Activated T-helper 1 cell treated with anti-CD3 and anti-CD28 coated beads, Interleukin-12 subunit alpha, Interleukin-12 subunit beta, Interleukin-2, Interleukin-4 antibody, amounts not matched to agents 30 ng/mL and 10 ng/mL and 1 ng/mL, durations not matched to agents 14 hours and 24 hours and 36 hours (primary cell): ENCODE data around the gene TDRD15. TPM values are rescaled to one million over a fixed set of nuclear protein-coding genes. Genes with fewer than 3 reads are reported as not detected.
"Not testable (repeated sequence)": the region's sequence is repeated elsewhere in the genome, so short reads cannot be mapped to it uniquely, and the experiment has no call there.

Source experiments
- DNase-seq: peaks from one replicate; pipeline ENCODE4 v3.0.0; 2021; ENCODE audit warnings: low spot score
- H3K27ac Mint-ChIP-seq: one replicate; pipeline ENCODE4 v1.8.0; 2021; ENCODE audit warnings: mild to moderate bottlenecking, mixed read lengths
- H3K27me3 Mint-ChIP-seq: one replicate; pipeline ENCODE4 v1.8.0; 2022; ENCODE audit warnings: mild to moderate bottlenecking, moderate library complexity, mixed read lengths; ENCODE audit not compliant: insufficient read depth
- H3K36me3 Mint-ChIP-seq: one replicate; pipeline ENCODE4 v1.8.0; 2021; ENCODE audit warnings: low read depth, mixed read lengths
- H3K4me1 Mint-ChIP-seq: one replicate; pipeline ENCODE4 v1.8.0; 2021; ENCODE audit warnings: low read depth, mixed read lengths
- H3K4me3 Mint-ChIP-seq: one replicate; pipeline ENCODE4 v1.8.0; 2021; ENCODE audit warnings: mild to moderate bottlenecking, moderate library complexity, mixed read lengths
- H3K9me3 Mint-ChIP-seq: one replicate; pipeline ENCODE4 v1.8.0; 2021; ENCODE audit warnings: mixed read lengths
- intact Hi-C: fragments of 100-400 bp; cut with micrococcal nuclease; formaldehyde crosslinking; loops from one replicate; pipeline ENCODE4 v1.15.1; 2024
- total RNA-seq: library from RNA; stranded (reverse); gene quantifications from 2 replicates; pipeline ENCODE4 v1.2.3, GENCODE V29; 2022

The TDRD15 gene
- total RNA-seq, 1 donor from 2014 or later, result not detected

GRCh38 chr2:21103274-21103891, 20.4 kb upstream of the TDRD15 start:
- no peaks in the 10 kb centered on the region for H3K27me3 Mint-ChIP-seq
- no peak for DNase-seq
- H3K36me3 Mint-ChIP-seq, result no peaks in the 10 kb centered on the region
- H3K27ac Mint-ChIP-seq, result no peak overlapping the region
- intact Hi-C loops, result no loop called here
- no peaks in the 10 kb centered on the region for H3K9me3 Mint-ChIP-seq
- no peak overlapping the region for H3K4me3 Mint-ChIP-seq
- no peaks in the 10 kb centered on the region for H3K4me1 Mint-ChIP-seq

GRCh38 chr2:21104030-21104660, 19.6 kb upstream of the TDRD15 start:
- no peaks in the 10 kb centered on the region for H3K9me3 Mint-ChIP-seq
- intact Hi-C loops, result no loop called here
- H3K4me1 Mint-ChIP-seq, result no peaks in the 10 kb centered on the region
- no peaks in the 10 kb centered on the region for H3K36me3 Mint-ChIP-seq
- no peaks in the 10 kb centered on the region for H3K27me3 Mint-ChIP-seq
- no peak overlapping the region for H3K27ac Mint-ChIP-seq
- DNase-seq, result no peak
- H3K4me3 Mint-ChIP-seq, result no peak overlapping the region

GRCh38 chr2:21111012-21111411, 12.8 kb upstream of the TDRD15 start:
- no peak for DNase-seq
- Mint-ChIP-seq H3K27me3 (peaks cover 2% of the 10 kb centered on the region), H3K27ac (no peak overlapping the region), H3K4me1 (no peaks in the 10 kb centered on the region), H3K9me3 (no peaks in the 10 kb centered on the region), H3K36me3 (no peaks in the 10 kb centered on the region), H3K4me3 (no peak overlapping the region)
- intact Hi-C loops, result no loop called here

- no peaks in the 10 kb centered on the region for H3K9me3 Mint-ChIP-seq
- no peak overlapping the region for H3K4me3 Mint-ChIP-seq
- H3K27ac Mint-ChIP-seq, result no peak overlapping the region
- H3K27me3 Mint-ChIP-seq, result peaks cover 2% of the 10 kb centered on the region
- H3K4me1 Mint-ChIP-seq, result no peaks in the 10 kb centered on the region
- no peak for DNase-seq
- intact Hi-C loops, result loop anchor here (1.0 kb wide), 1 partner anchor 74 kb away; no protein-coding TSS in a partner anchor
- H3K36me3 Mint-ChIP-seq, result no peaks in the 10 kb centered on the region
Observed at GRCh38 chr2:21117688-21118087, 6.1 kb upstream of the TDRD15 start.

GRCh38 chr2:21118302-21118920, 5.4 kb upstream of the TDRD15 start:
- H3K4me3 Mint-ChIP-seq, result no peak overlapping the region
- intact Hi-C loops, result loop anchor here (1.0 kb wide), 1 partner anchor 75 kb away; no protein-coding TSS in a partner anchor
- no peak for DNase-seq
- no peaks in the 10 kb centered on the region for H3K9me3 Mint-ChIP-seq
- H3K36me3 Mint-ChIP-seq, result no peaks in the 10 kb centered on the region
- no peak overlapping the region for H3K27ac Mint-ChIP-seq
- H3K4me1 Mint-ChIP-seq, result no peaks in the 10 kb centered on the region
- H3K27me3 Mint-ChIP-seq, result peaks cover 2% of the 10 kb centered on the region

- no peaks in the 10 kb centered on the region for H3K27me3 Mint-ChIP-seq
- H3K27ac Mint-ChIP-seq, result no peak overlapping the region
- no peak overlapping the region for H3K4me3 Mint-ChIP-seq
- no peaks in the 10 kb centered on the region for H3K4me1 Mint-ChIP-seq
- no peaks in the 10 kb centered on the region for H3K9me3 Mint-ChIP-seq
- DNase-seq, result no peak
- no peaks in the 10 kb centered on the region for H3K36me3 Mint-ChIP-seq
- intact Hi-C loops, result no loop called here
Observed at GRCh38 chr2:21131861-21132260, 8.1 kb downstream of the TDRD15 start.

- no peak for DNase-seq
- intact Hi-C loops, result no loop called here
- Mint-ChIP-seq H3K4me1 (no peaks in the 10 kb centered on the region), H3K27ac (no peak overlapping the region), H3K36me3 (no peaks in the 10 kb centered on the region), H3K27me3 (no peaks in the 10 kb centered on the region), H3K4me3 (no peak overlapping the region), H3K9me3 (no peaks in the 10 kb centered on the region)
Observed at GRCh38 chr2:21135585-21135984, 11.8 kb downstream of the TDRD15 start.

- no peaks in the 10 kb centered on the region for H3K27me3 Mint-ChIP-seq
- intact Hi-C loops, result no loop called here
- no peaks in the 10 kb centered on the region for H3K36me3 Mint-ChIP-seq
- no peaks in the 10 kb centered on the region for H3K4me1 Mint-ChIP-seq
- H3K9me3 Mint-ChIP-seq, result no peaks in the 10 kb centered on the region
- DNase-seq, result no peak
- no peak overlapping the region for H3K4me3 Mint-ChIP-seq
- H3K27ac Mint-ChIP-seq, result no peak overlapping the region
Observed at GRCh38 chr2:21142149-21142548, 18.4 kb downstream of the TDRD15 start.

GRCh38 chr2:21146638-21147037, 22.9 kb downstream of the TDRD15 start:
- no peak for DNase-seq
- Mint-ChIP-seq H3K27ac (no peak overlapping the region), H3K27me3 (no peaks in the 10 kb centered on the region), H3K9me3 (no peaks in the 10 kb centered on the region), H3K36me3 (no peaks in the 10 kb centered on the region), H3K4me1 (no peaks in the 10 kb centered on the region), H3K4me3 (no peak overlapping the region)
- intact Hi-C loops, result no loop called here

- H3K4me3 Mint-ChIP-seq, result no peak overlapping the region
- intact Hi-C loops, result no loop called here
- H3K27me3 Mint-ChIP-seq, result no peaks in the 10 kb centered on the region
- H3K27ac Mint-ChIP-seq, result no peak overlapping the region
- H3K4me1 Mint-ChIP-seq, result no peaks in the 10 kb centered on the region
- H3K9me3 Mint-ChIP-seq, result no peaks in the 10 kb centered on the region
- DNase-seq, result no peak
- no peaks in the 10 kb centered on the region for H3K36me3 Mint-ChIP-seq
Observed at GRCh38 chr2:21148718-21149117, 24.9 kb downstream of the TDRD15 start.

GRCh38 chr2:21151234-21151633, 27.5 kb downstream of the TDRD15 start:
- H3K27me3 Mint-ChIP-seq, H3K36me3 Mint-ChIP-seq, H3K4me1 Mint-ChIP-seq, H3K27ac Mint-ChIP-seq, DNase-seq, H3K4me3 Mint-ChIP-seq, intact Hi-C loops, H3K9me3 Mint-ChIP-seq: not testable (repeated sequence)

GRCh38 chr2:21155365-21156136, 31.8 kb downstream of the TDRD15 start:
- H3K36me3 Mint-ChIP-seq, result no peaks in the 10 kb centered on the region
- no peaks in the 10 kb centered on the region for H3K9me3 Mint-ChIP-seq
- no peaks in the 10 kb centered on the region for H3K27me3 Mint-ChIP-seq
- no peaks in the 10 kb centered on the region for H3K4me1 Mint-ChIP-seq
- intact Hi-C loops, result no loop called here
- no peak overlapping the region for H3K4me3 Mint-ChIP-seq
- H3K27ac Mint-ChIP-seq, result no peak overlapping the region
- DNase-seq, result no peak

- H3K36me3 Mint-ChIP-seq, result no peaks in the 10 kb centered on the region
- H3K27ac Mint-ChIP-seq, result no peak overlapping the region
- DNase-seq, result no peak
- H3K4me1 Mint-ChIP-seq, result no peaks in the 10 kb centered on the region
- H3K9me3 Mint-ChIP-seq, result no peaks in the 10 kb centered on the region
- H3K27me3 Mint-ChIP-seq, result no peaks in the 10 kb centered on the region
- no peak overlapping the region for H3K4me3 Mint-ChIP-seq
- intact Hi-C loops, result no loop called here
Observed at GRCh38 chr2:21161122-21161521, 37.4 kb downstream of the TDRD15 start.
